Lower leg skin (tissue), 4 donors: ENCODE data around the gene JRKL. TPM values are rescaled to one million over a fixed set of nuclear protein-coding genes. Genes with fewer than 3 reads are reported as not detected.
A peak's percentile ranks its signal among the peaks of the same experiment; 100 is the strongest.

ENCODE experiments used
- DNase-seq, 2 donors: peaks; one replicate each; pipeline ENCODE4 v3.0.0-alpha.2; 2019; ENCODE audit warnings: low spot score in 2 of 2
- H3K4me3 ChIP-seq: fragments of 200-600 bp; sonication (generic); 2 replicates; pipeline ENCODE4 v1.5.1; 2017; ENCODE audit warnings: mild to moderate bottlenecking, low read depth; ENCODE audit not compliant: poor library complexity, severe bottlenecking
- POLR2A ChIP-seq, 2 donors: fragments of 450-650 bp; IDR thresholded peaks; one replicate each; pipeline ENCODE4 v1.6.1; 2016 to 2017; ENCODE audit warnings: antibody characterized with exemption in 2 of 2, mild to moderate bottlenecking in 1 of 2, moderate library complexity in 1 of 2
- WGBS, 2 donors: methylation state at CpG; one replicate each; pipeline ENCODE4 v1.1.5; 2018; 5-methylcytosine and 5-hydroxymethylcytosine counted together
- intact Hi-C: fragments of 100-400 bp; cut with DNase I; formaldehyde crosslinking; loops from one replicate; pipeline ENCODE4 v1.15.0; 2023; ENCODE audit warnings: low total_unique reads
- total RNA-seq, 4 donors: library from RNA; depleted of rRNA; stranded (reverse); fragments of >200 nt; gene quantifications; one replicate each; pipeline ENCODE4 v1.1.0, GENCODE V29; 2016
- TF ChIP-seq, protein P1 (sequence below), 3 donors: fragments of 450-650 bp; IDR thresholded peaks; one replicate each; pipeline ENCODE4 v1.5.1; 2016; ENCODE audit warnings: antibody characterized with exemption in 3 of 3, mild to moderate bottlenecking in 3 of 3, moderate library complexity in 2 of 3

Gene JRKL
- total RNA-seq, 4 donors from 2014 or later: 4.0 to 10.2 (median 5.3) TPM

DNA sequence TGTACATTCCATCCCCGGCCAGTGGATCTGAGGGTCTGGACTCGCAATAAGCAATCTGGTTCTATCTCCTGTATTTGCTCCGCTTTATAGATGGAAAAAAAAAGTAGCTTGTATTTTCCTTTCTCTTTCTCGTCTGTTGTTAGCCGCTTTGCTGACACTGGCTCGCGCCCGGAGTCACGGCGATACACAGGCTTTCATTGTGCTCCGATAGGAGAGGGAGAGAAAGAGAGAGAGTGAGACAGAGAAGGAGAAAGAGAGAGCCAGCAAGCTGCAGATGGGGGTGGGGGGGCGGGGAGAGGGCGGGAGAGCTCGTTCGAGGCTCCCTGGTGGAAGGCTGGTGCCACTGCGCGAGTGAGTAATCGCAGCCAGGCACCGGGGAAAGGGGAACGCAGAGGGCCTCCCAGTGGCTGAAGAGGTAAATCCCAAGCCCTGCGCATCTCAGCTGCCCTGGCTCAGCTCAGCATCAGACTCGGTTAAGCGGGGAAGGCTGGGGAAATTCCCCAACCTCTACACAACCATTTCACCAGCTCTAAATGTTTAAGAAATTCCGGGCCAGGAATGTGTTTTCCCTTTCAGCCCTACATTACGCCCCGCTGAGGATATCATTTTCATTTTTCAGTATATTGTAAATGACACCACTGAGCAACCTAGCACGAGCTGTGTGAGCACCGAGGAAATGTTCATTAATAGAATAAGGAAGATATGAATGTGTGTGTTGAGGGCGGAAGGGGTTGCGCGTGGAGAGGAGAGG, 46.7 kb upstream of the JRKL start, which contains the start of gene MAML2:
TSS of gene MAML2 (minus strand) at position 235 of the 751 bp plus-strand sequence. CDS start 1,300 bp downstream, outside the sequence.
- TF ChIP-seq, protein P1, sequence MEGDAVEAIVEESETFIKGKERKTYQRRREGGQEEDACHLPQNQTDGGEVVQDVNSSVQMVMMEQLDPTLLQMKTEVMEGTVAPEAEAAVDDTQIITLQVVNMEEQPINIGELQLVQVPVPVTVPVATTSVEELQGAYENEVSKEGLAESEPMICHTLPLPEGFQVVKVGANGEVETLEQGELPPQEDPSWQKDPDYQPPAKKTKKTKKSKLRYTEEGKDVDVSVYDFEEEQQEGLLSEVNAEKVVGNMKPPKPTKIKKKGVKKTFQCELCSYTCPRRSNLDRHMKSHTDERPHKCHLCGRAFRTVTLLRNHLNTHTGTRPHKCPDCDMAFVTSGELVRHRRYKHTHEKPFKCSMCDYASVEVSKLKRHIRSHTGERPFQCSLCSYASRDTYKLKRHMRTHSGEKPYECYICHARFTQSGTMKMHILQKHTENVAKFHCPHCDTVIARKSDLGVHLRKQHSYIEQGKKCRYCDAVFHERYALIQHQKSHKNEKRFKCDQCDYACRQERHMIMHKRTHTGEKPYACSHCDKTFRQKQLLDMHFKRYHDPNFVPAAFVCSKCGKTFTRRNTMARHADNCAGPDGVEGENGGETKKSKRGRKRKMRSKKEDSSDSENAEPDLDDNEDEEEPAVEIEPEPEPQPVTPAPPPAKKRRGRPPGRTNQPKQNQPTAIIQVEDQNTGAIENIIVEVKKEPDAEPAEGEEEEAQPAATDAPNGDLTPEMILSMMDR (IDR thresholded peaks at IDR 0.05): peak in 1 of 3 donors; percentile 68
- no peak for TF ChIP-seq POLR2A (IDR thresholded peaks at IDR 0.05)
- H3K4me3 ChIP-seq: peak within 1 kb of the TSS; percentile 54
- WGBS, 2 donors: 7% methylated on average over 30 to 31 of the region's 31 CpGs
- DNase-seq: peak; percentile 94 to 98
- intact Hi-C loops: loop anchor here (5.0 kb wide), 2 partner anchors 296 to 496 kb away; no protein-coding TSS in a partner anchor

DNA sequence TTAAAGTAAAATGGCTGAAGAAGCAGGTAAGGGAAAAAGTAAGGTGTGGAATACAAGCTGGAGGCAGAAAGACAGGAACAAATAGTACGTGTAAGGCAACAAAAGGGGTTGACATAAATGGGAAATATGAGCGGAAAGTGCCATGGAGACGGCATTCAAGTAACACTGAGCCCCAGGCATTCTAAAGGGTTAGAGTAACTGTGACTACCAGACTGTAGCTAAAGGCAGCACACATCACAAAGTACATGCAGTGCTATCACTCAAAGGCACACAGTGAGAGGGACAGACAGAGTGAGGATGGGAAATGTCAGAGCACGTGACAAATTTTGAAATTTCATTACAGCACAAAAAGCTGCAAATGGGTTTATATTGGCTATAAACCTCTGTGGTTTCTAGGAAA, 33.0 kb upstream of the JRKL start:
- no peak for TF ChIP-seq POLR2A (IDR thresholded peaks at IDR 0.05)
- TF ChIP-seq, protein P1 (IDR thresholded peaks at IDR 0.05): no peak
- intact Hi-C loops: no loop called here
- DNase-seq: no peak
- no peak overlapping the region for H3K4me3 ChIP-seq
- 70 to 74% methylated on average over 4 of the region's 4 CpGs for WGBS, 2 donors

DNA sequence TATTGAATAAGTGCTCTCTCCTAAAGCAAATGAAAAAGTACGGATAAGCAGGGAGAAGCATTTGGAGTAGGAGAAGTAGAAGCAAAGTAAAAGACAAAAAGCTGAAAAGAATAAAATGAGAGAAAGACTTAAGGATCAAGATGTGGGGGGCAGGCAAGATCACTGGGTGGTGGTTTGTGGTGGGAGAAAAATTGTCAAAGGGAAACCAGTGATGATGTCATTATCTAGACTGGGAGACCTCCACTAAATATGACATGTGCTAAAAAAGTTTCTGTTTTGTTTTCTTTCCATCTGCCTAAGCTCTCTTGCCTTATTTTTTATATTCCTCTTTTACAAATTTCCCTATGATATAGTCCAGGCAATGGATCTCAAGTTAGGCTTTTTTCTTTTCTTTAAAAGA, 32.0 kb upstream of the JRKL start:
- DNase-seq: no peak
- 100% methylated on average over 1 of the region's 1 CpG for WGBS, 2 donors
- no peak overlapping the region for H3K4me3 ChIP-seq
- intact Hi-C loops: no loop called here
- TF ChIP-seq, protein P1 (IDR thresholded peaks at IDR 0.05): no peak
- no peak for TF ChIP-seq POLR2A (IDR thresholded peaks at IDR 0.05)

DNA sequence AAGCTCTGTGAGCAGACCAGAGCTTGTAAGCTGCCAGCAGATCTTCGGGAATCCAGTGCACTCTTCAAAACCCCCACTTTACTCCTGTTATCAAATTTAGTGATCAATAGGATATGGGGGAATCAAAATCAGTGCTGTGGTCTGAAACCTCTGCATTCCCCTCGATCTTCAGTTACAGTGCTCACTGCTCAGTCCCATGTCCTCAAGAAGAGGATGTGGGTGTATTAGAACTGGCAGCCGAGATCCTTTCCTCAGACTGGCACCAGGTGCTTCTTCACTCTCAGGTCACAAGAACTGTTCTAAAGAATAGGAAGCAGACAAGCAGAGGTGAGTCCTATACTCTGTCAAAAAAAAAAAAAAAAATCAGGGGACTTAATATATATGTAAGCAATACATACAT, 31.5 kb upstream of the JRKL start:
- WGBS, 2 donors: 88% methylated on average over 3 of the region's 3 CpGs
- H3K4me3 ChIP-seq: no peak overlapping the region
- DNase-seq: no peak
- TF ChIP-seq POLR2A (IDR thresholded peaks at IDR 0.05): no peak
- TF ChIP-seq, protein P1 (IDR thresholded peaks at IDR 0.05): no peak
- intact Hi-C loops: no loop called here

DNA sequence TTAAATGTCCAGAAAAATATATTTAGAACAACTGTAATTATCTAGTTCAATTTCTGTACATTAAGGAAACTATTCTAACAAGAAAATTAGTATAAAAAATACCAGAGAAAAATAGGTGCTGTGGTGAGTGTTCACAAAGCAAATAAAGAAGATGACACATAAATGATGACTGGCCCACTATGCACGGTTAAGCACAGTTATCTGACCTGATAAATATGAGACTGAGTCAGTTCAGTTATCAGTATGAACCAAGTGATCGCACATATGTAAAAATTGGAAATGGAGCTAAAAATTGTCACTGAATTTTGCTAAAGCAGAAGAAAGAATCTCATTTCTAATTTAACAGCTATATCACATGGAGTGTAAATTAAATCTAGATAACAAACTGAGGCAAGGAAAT, 28.0 kb upstream of the JRKL start:
- intact Hi-C loops: no loop called here
- no peak for DNase-seq
- 87 to 92% methylated on average over 2 of the region's 2 CpGs for WGBS, 2 donors
- TF ChIP-seq, protein P1 (IDR thresholded peaks at IDR 0.05): no peak
- no peak for TF ChIP-seq POLR2A (IDR thresholded peaks at IDR 0.05)
- H3K4me3 ChIP-seq: no peak overlapping the region
